ENCODE data around the gene LUZP2. TPM values are rescaled to one million over a fixed set of nuclear protein-coding genes. Genes with fewer than 3 reads are reported as not detected.

Gene LUZP2
- total RNA-seq, 1 experiment from 2014 or later = 0.11 TPM

GRCh38 chr11:24820541-24820940 is 323.7 kb downstream of the LUZP2 start:
- intact Hi-C loops (cut with micrococcal nuclease) = no loop called here
- no peaks in the 10 kb centered on the region for H3K9me2 ChIP-seq (replicated peaks; ENCODE audit: low read length)
- no peaks in the 10 kb centered on the region for H3F3A ChIP-seq (ENCODE audit: low read length, unreplicated experiment)
- BruUV-seq (replicated peaks) = no TSS peak
- CTCF ChIA-PET = no interaction called here
- TF ChIP-seq EZH2 (IDR thresholded peaks at IDR 0.05; ENCODE audit: low read length, unreplicated experiment) = no peak
- TF ChIP-seq EZH2phosphoT487 (IDR thresholded peaks at IDR 0.05; ENCODE audit: borderline replicate concordance, low read length) = no peak
- H3K4me3 ChIP-seq (ENCODE audit: low read length) = no peak overlapping the region
- DNase-seq (peak; percentile 42), ATAC-seq (no peak)
- no peak overlapping the region for H3K9ac ChIP-seq (ENCODE audit: low read length)
- H3K27ac ChIP-seq (ENCODE audit: low read length) = no peak overlapping the region
- POLR2A ChIA-PET (ENCODE audit: unreplicated experiment) = interaction anchor here (0.5 kb wide), 1 partner anchor 1137 kb away, joined by 3 read pairs; no protein-coding TSS in a partner anchor
- H3K4me1 ChIP-seq (ENCODE audit: insufficient read depth, low read length) = peaks cover 10% of the 10 kb centered on the region
- H2AFZ ChIP-seq (ENCODE audit: low read length) = no peak overlapping the region
- H3K79me2 ChIP-seq (ENCODE audit: low read length) = no peaks in the 10 kb centered on the region
- no peaks in the 10 kb centered on the region for H3K9me3 ChIP-seq (ENCODE audit: low read length)
- no peaks in the 10 kb centered on the region for H3K27me3 ChIP-seq (ENCODE audit: low read length)
- H3K36me3 ChIP-seq (ENCODE audit: low read depth, low read length) = no peaks in the 10 kb centered on the region
- H3K4me2 ChIP-seq (ENCODE audit: low read length) = 0 out of 2 replicates have a peak overlapping the region, but pooled peaks have one; percentile 4
- H4K20me1 ChIP-seq (ENCODE audit: low read length) = no peaks in the 10 kb centered on the region

- Histone ChIP-seq H3K27ac (ENCODE audit: low read length) (no peak overlapping the region), H4K20me1 (ENCODE audit: low read length) (no peaks in the 10 kb centered on the region), H3F3A (ENCODE audit: low read length, unreplicated experiment) (no peaks in the 10 kb centered on the region), H3K9me3 (ENCODE audit: low read length) (no peaks in the 10 kb centered on the region), H3K9me2 (replicated peaks; ENCODE audit: low read length) (no peaks in the 10 kb centered on the region), H3K4me2 (ENCODE audit: low read length) (peak overlapping the region; percentile 57), H3K4me1 (ENCODE audit: insufficient read depth, low read length) (peaks cover 11% of the 10 kb centered on the region), H3K79me2 (ENCODE audit: low read length) (no peaks in the 10 kb centered on the region), H3K9ac (ENCODE audit: low read length) (no peak overlapping the region), H3K4me3 (ENCODE audit: low read length) (no peak overlapping the region), H3K36me3 (ENCODE audit: low read depth, low read length) (no peaks in the 10 kb centered on the region), H3K27me3 (ENCODE audit: low read length) (no peaks in the 10 kb centered on the region), H2AFZ (ENCODE audit: low read length) (peak overlapping the region; percentile 71; the same call in 1 of the 2 replicates)
- intact Hi-C loops (cut with micrococcal nuclease) = no loop called here
- BruUV-seq (replicated peaks) = no TSS peak
- CTCF ChIA-PET = no interaction called here
- DNase-seq (peak; percentile 64), ATAC-seq (no peak)
- POLR2A ChIA-PET (ENCODE audit: unreplicated experiment) = no interaction called here
- TF ChIP-seq, protein P1, sequence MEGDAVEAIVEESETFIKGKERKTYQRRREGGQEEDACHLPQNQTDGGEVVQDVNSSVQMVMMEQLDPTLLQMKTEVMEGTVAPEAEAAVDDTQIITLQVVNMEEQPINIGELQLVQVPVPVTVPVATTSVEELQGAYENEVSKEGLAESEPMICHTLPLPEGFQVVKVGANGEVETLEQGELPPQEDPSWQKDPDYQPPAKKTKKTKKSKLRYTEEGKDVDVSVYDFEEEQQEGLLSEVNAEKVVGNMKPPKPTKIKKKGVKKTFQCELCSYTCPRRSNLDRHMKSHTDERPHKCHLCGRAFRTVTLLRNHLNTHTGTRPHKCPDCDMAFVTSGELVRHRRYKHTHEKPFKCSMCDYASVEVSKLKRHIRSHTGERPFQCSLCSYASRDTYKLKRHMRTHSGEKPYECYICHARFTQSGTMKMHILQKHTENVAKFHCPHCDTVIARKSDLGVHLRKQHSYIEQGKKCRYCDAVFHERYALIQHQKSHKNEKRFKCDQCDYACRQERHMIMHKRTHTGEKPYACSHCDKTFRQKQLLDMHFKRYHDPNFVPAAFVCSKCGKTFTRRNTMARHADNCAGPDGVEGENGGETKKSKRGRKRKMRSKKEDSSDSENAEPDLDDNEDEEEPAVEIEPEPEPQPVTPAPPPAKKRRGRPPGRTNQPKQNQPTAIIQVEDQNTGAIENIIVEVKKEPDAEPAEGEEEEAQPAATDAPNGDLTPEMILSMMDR (conservative IDR thresholded peaks at IDR 0.05; ENCODE audit: low read depth, low read length) = no peak
- TF ChIP-seq EZH2phosphoT487 (IDR thresholded peaks at IDR 0.05; ENCODE audit: borderline replicate concordance, low read length) = no peak
- TF ChIP-seq EZH2 (IDR thresholded peaks at IDR 0.05; ENCODE audit: low read length, unreplicated experiment) = no peak
These were observed 332.2 kb downstream of the LUZP2 start for GRCh38 chr11:24828938-24829605.

- ChIA-PET CTCF (interaction anchor here (0.7 kb wide), 1 partner anchor 53 kb away, joined by 3 read pairs; no protein-coding TSS in a partner anchor), POLR2A (ENCODE audit: unreplicated experiment) (no interaction called here)
- no peaks in the 10 kb centered on the region for H3F3A ChIP-seq (ENCODE audit: low read length, unreplicated experiment)
- no peak overlapping the region for H3K4me2 ChIP-seq (ENCODE audit: low read length)
- TF ChIP-seq EZH2 (IDR thresholded peaks at IDR 0.05; ENCODE audit: low read length, unreplicated experiment) = no peak
- TF ChIP-seq, protein P1 (conservative IDR thresholded peaks at IDR 0.05; ENCODE audit: low read depth, low read length) = no peak
- TF ChIP-seq EZH2phosphoT487 (IDR thresholded peaks at IDR 0.05; ENCODE audit: borderline replicate concordance, low read length) = no peak
- intact Hi-C loops (cut with micrococcal nuclease) = loop anchor here (10.0 kb wide), 1 partner anchor 329 kb away; no protein-coding TSS in a partner anchor
- BruUV-seq (replicated peaks) = no TSS peak
- no peaks in the 10 kb centered on the region for H4K20me1 ChIP-seq (ENCODE audit: low read length)
- DNase-seq (no peak), ATAC-seq (no peak)
- peaks cover 20% of the 10 kb centered on the region for H3K4me1 ChIP-seq (ENCODE audit: insufficient read depth, low read length)
- no peak overlapping the region for H3K9ac ChIP-seq (ENCODE audit: low read length)
- H3K9me3 ChIP-seq (ENCODE audit: low read length) = no peaks in the 10 kb centered on the region
- H3K27me3 ChIP-seq (ENCODE audit: low read length) = no peaks in the 10 kb centered on the region
- no peak overlapping the region for H2AFZ ChIP-seq (ENCODE audit: low read length)
- H3K4me3 ChIP-seq (ENCODE audit: low read length) = no peak overlapping the region
- no peaks in the 10 kb centered on the region for H3K9me2 ChIP-seq (replicated peaks; ENCODE audit: low read length)
- H3K79me2 ChIP-seq (ENCODE audit: low read length) = no peaks in the 10 kb centered on the region
- H3K36me3 ChIP-seq (ENCODE audit: low read depth, low read length) = no peaks in the 10 kb centered on the region
- H3K27ac ChIP-seq (ENCODE audit: low read length) = no peak overlapping the region
These were observed 336.7 kb downstream of the LUZP2 start for GRCh38 chr11:24833573-24833972.

Data from PC-3 (cell line).